ENCODE data around the gene RYR2.

DNA sequence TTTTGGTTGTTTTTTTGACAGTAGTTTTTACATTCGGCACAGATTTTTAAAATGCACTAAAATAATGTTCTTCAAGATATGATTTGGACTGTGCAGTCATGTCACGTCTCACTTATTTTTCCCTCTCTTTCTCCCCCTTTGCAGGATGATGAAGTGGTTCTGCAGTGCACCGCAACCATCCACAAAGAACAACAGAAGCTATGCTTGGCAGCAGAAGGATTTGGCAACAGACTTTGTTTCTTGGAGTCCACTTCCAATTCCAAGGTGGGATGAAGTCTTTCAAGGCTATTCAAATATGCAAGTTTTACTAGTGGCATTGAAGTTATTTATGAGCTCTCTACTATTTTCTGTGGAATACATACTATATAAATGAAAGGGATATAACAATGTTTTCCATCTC lies 228.4 kb downstream of the RYR2 start:
- no peak for TF ChIP-seq POLR2A (IDR thresholded peaks at IDR 0.05)
- TF ChIP-seq, protein P1, sequence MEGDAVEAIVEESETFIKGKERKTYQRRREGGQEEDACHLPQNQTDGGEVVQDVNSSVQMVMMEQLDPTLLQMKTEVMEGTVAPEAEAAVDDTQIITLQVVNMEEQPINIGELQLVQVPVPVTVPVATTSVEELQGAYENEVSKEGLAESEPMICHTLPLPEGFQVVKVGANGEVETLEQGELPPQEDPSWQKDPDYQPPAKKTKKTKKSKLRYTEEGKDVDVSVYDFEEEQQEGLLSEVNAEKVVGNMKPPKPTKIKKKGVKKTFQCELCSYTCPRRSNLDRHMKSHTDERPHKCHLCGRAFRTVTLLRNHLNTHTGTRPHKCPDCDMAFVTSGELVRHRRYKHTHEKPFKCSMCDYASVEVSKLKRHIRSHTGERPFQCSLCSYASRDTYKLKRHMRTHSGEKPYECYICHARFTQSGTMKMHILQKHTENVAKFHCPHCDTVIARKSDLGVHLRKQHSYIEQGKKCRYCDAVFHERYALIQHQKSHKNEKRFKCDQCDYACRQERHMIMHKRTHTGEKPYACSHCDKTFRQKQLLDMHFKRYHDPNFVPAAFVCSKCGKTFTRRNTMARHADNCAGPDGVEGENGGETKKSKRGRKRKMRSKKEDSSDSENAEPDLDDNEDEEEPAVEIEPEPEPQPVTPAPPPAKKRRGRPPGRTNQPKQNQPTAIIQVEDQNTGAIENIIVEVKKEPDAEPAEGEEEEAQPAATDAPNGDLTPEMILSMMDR (IDR thresholded peaks at IDR 0.05), result no peak
